ENCODE measurements around the gene LRRC4C.
"Not testable (repeated sequence)": the region's sequence is repeated elsewhere in the genome, so short reads cannot be mapped to it uniquely, and the experiment has no call there.

The LRRC4C gene

GRCh38 chr11:40522080-40522479 lies 937.4 kb downstream of the LRRC4C start:
- DNase-seq, result not testable (repeated sequence)

- DNase-seq, result no peak
Measured at GRCh38 chr11:40517122-40517521, 942.3 kb downstream of the LRRC4C start.

GRCh38 chr11:40514124-40514523 lies 945.3 kb downstream of the LRRC4C start:
- DNase-seq, result no peak

- DNase-seq, result no peak
Measured at GRCh38 chr11:40513281-40513680, 946.2 kb downstream of the LRRC4C start.

- DNase-seq, result no peak
Measured at GRCh38 chr11:40508303-40508702, 951.1 kb downstream of the LRRC4C start.

- no peak for DNase-seq
Measured at GRCh38 chr11:40506226-40506625, 953.2 kb downstream of the LRRC4C start.

GRCh38 chr11:40491341-40491740 lies 968.1 kb downstream of the LRRC4C start:
- DNase-seq, result no peak

GRCh38 chr11:40467771-40468170 lies 991.7 kb downstream of the LRRC4C start:
- DNase-seq, result no peak

GRCh38 chr11:40445391-40445790 lies 1014.1 kb downstream of the LRRC4C start:
- DNase-seq, result no peak

- no peak for DNase-seq
Measured at GRCh38 chr11:40444151-40444550, 1015.3 kb downstream of the LRRC4C start.

- DNase-seq, result no peak
Measured at GRCh38 chr11:40435344-40435743, 1024.1 kb downstream of the LRRC4C start.

GRCh38 chr11:40434926-40435325 lies 1024.5 kb downstream of the LRRC4C start:
- no peak for DNase-seq

- DNase-seq, result no peak
Measured at GRCh38 chr11:40432358-40432757, 1027.1 kb downstream of the LRRC4C start.

- no peak for DNase-seq
Measured at GRCh38 chr11:40425168-40425567, 1034.3 kb downstream of the LRRC4C start.

GRCh38 chr11:40421208-40421981 lies 1038.1 kb downstream of the LRRC4C start:
- DNase-seq, result no peak

- DNase-seq, result no peak
Measured at GRCh38 chr11:40417627-40418026, 1041.8 kb downstream of the LRRC4C start.

GRCh38 chr11:40407355-40407754 lies 1052.1 kb downstream of the LRRC4C start:
- DNase-seq, result no peak

GRCh38 chr11:40405614-40406013 lies 1053.8 kb downstream of the LRRC4C start:
- peak in 2 of 56 donors; percentile 1 to 5 for DNase-seq

GRCh38 chr11:40403321-40403720 lies 1056.1 kb downstream of the LRRC4C start:
- DNase-seq, result no peak

- no peak for DNase-seq
Measured at GRCh38 chr11:40401132-40401853, 1058.2 kb downstream of the LRRC4C start.

GRCh38 chr11:40397141-40397540 lies 1062.3 kb downstream of the LRRC4C start:
- no peak for DNase-seq

GRCh38 chr11:40393511-40393910 lies 1065.9 kb downstream of the LRRC4C start:
- DNase-seq, result peak in 1 of 56 donors; percentile 35

GRCh38 chr11:40391679-40392078 lies 1067.8 kb downstream of the LRRC4C start:
- DNase-seq, result no peak
